SKM-1 (cell line): Measurements from ENCODE around the gene MAGEB6.
"Not testable (repeated sequence)": the region's sequence is repeated elsewhere in the genome, so short reads cannot be mapped to it uniquely, and the experiment has no call there.

Experiments
- DNase-seq: peaks from one replicate; lab custom pipeline; 2025; ENCODE audit not compliant: unreplicated experiment; lab: John Stamatoyannopoulos, UW

The MAGEB6 gene, protein sequence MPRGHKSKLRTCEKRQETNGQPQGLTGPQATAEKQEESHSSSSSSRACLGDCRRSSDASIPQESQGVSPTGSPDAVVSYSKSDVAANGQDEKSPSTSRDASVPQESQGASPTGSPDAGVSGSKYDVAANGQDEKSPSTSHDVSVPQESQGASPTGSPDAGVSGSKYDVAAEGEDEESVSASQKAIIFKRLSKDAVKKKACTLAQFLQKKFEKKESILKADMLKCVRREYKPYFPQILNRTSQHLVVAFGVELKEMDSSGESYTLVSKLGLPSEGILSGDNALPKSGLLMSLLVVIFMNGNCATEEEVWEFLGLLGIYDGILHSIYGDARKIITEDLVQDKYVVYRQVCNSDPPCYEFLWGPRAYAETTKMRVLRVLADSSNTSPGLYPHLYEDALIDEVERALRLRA

DNA sequence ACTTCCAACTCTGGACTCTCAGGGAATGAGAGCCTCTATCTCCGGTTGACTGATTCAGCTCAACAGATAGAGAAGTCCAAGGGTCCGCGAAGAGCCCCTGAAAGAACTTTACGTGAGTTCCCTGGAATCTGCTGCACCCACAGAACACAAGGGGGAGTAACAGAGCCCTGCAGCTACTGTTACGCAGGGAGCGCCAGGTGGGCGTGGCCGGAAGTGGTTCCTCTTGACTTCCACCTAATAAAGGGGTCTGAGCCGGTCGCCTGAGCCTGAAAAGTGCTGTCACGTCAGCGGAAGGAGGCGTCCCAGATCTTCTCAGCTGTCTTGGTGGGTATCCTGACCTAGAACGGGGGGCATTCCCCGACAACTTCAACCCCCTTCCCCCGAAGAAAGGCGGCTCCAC, at the start of gene MAGEB6:
TSS of gene MAGEB6 (plus strand) at position 237 of the 400 bp plus-strand sequence. CDS start 1,407 bp downstream, outside the sequence.
- no peak for DNase-seq

- no peak for DNase-seq
Observed at GRCh38 chrX:26146024-26146423, 46.2 kb upstream of the MAGEB6 start.

DNA sequence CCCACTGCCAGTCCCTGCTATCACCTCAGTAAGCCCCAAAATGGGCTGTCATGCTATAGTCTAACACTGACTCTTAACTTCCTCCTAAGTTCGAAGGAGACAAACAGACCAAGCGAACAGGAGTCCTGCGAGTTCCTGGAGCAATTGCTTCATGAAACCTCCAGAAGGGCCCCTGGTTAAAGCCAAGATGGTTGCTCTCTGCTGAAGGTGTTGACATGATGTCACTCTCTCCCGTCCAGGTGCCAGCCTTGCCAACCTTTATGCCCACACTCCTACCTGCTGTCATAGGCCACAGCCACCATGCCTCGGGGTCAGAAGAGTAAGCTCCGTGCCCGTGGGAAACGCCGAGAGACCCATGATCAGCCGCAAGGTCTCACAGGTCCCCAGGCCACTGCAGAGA, 31.9 kb upstream of the MAGEB6 start, which contains the start of gene MAGEB6B:
TSS of gene MAGEB6B (plus strand) at position 301 of the 400 bp plus-strand sequence. CDS start at position 301, 0 bp downstream.
- no peak for DNase-seq

DNA sequence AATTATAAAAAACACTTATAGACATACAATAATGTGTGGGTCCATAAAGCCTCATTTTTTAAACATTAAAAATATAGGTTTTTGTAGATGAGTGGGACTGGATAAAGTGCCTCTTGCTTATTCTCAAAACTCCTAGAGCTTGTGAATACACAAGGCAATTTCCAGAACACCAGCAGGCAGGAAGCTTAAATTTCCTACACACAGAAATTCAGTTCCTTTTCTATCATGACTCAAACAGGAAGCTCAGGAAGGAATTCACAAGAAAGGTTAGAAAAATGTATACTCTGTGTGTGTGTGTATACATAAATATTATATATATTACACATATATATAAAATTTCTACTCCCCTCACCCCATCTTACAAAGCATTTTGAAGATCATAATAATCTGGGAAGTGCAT, 11.3 kb downstream of the MAGEB6 start:
- DNase-seq, result no peak

GRCh38 chrX:26204717-26205116, 12.5 kb downstream of the MAGEB6 start:
- not testable (repeated sequence) for DNase-seq

DNA sequence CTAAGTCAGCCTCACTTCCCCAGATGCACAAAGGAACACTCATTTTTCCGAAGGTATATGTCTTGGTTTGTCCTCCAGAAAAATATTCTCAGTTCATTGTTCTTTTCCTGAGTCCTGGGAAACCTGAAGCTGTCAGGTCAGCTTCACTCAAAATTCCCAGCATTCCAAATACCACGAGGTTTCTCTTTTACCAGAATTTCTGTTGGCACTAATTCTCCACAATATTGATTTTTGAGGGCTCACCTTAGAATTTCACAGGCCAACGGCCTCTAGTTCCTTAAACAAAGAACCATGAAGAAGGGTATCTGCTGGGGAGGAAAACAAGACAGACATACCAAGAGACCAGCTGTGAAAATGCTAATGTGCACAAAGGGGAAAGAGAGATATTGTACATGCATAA, 15.8 kb downstream of the MAGEB6 start:
- DNase-seq, result no peak

GRCh38 chrX:26215869-26216268, 23.6 kb downstream of the MAGEB6 start, which contains the start of gene MAGEB5:
Gene MAGEB5 (plus strand): TSS chrX:26216169. CDS start chrX:26217302, 1,133 bp downstream.
- DNase-seq, result no peak

- DNase-seq, result no peak
Observed at GRCh38 chrX:26219351-26219750, 27.1 kb downstream of the MAGEB6 start.

GRCh38 chrX:26234177-26234576, 41.9 kb downstream of the MAGEB6 start:
- DNase-seq, result no peak
